Measurements from ENCODE around the gene ZNF580. TPM values are rescaled to one million over a fixed set of nuclear protein-coding genes. Genes with fewer than 3 reads are reported as not detected.

The ZNF580 gene
- 8.2 and 9.0 TPM in 2 replicates for total RNA-seq

GRCh38 chr19:55640577-55641425 lies at the start of gene ZNF580:
TSS of gene ZNF580 (plus strand) at chr19:55641002. CDS start at chr19:55642509, 1,507 bp downstream.

GRCh38 chr19:55599468-55599841 lies 41.3 kb upstream of the ZNF580 start, which contains the start of gene FIZ1:
TSS of gene FIZ1 (minus strand) at chr19:55599517. CDS start at chr19:55597865, 1,652 bp downstream.

GRCh38 chr19:55599842-55600661 lies 40.8 kb upstream of the ZNF580 start, which contains the start of gene ZNF524:
TSS of gene ZNF524 (plus strand) at chr19:55600288. CDS start at chr19:55602113, 1,825 bp downstream.

GRCh38 chr19:55605637-55606470 lies 34.9 kb upstream of the ZNF580 start, which contains the start of gene ZNF865:
TSS of gene ZNF865 (plus strand) at chr19:55605647. CDS start at chr19:55613619, 7,972 bp downstream.

GRCh38 chr19:55624109-55625003 lies 16.4 kb upstream of the ZNF580 start, which contains the start of gene ZNF784:
TSS of gene ZNF784 (minus strand) at chr19:55624566. CDS start at chr19:55624561, 5 bp downstream.

GRCh38 chr19:55643003-55643886 lies 2.4 kb downstream of the ZNF580 start, which contains the start of gene ZNF581:
TSS of gene ZNF581 (plus strand) at chr19:55643649. CDS start at chr19:55644572, 923 bp downstream.

GRCh38 chr19:55647732-55648584 lies 7.2 kb downstream of the ZNF580 start, which contains the start of gene CCDC106:
TSS of gene CCDC106 (plus strand) at chr19:55648212. CDS start at chr19:55649047, 835 bp downstream.

GRCh38 chr19:55654868-55655647 lies 14.3 kb downstream of the ZNF580 start, which contains the start of gene U2AF2:
TSS of gene U2AF2 (plus strand) at chr19:55655035. CDS start at chr19:55655105, 70 bp downstream.

GRCh38 chr19:55674841-55675660 lies 34.2 kb downstream of the ZNF580 start, which contains the start of gene EPN1:
TSS of gene EPN1 (plus strand) at chr19:55675226. CDS start at chr19:55678628, 3,402 bp downstream.

Other genes starting within 250 kb of the ZNF580 start
- 40.5 and 198 TPM in 2 replicates for gene UBE2S, start 233.2 kb upstream of the ZNF580 start, total RNA-seq
- not detected in 2 replicates for gene SHISA7, start 197.7 kb upstream of the ZNF580 start, total RNA-seq
- gene ISOC2, start 179.4 kb upstream of the ZNF580 start, total RNA-seq: 50.8 and 116 TPM in 2 replicates
- gene C19orf85, start 176.3 kb upstream of the ZNF580 start, total RNA-seq: not detected in 2 replicates
- 3.3 and 3.9 TPM in 2 replicates for gene ZNF628, start 164.4 kb upstream of the ZNF580 start, total RNA-seq
- 17.5 and 19.3 TPM in 2 replicates for gene NAT14, start 155.8 kb upstream of the ZNF580 start, total RNA-seq
- 3.1 and 24.2 TPM in 2 replicates for gene SSC5D, start 152.6 kb upstream of the ZNF580 start, total RNA-seq
- gene SBK2, start 103.9 kb upstream of the ZNF580 start, total RNA-seq: not detected in 2 replicates
- gene SBK3, start 95.5 kb upstream of the ZNF580 start, total RNA-seq: not detected in 2 replicates
- gene ZNF579, start 60.2 kb upstream of the ZNF580 start, total RNA-seq: 6.7 and 9.0 TPM in 2 replicates
- gene FIZ1, start 41.5 kb upstream of the ZNF580 start, total RNA-seq: 4.2 and 5.6 TPM in 2 replicates
- gene ZNF524, start 40.7 kb upstream of the ZNF580 start, total RNA-seq: 9.6 and 13.3 TPM in 2 replicates
- gene ZNF865, start 35.4 kb upstream of the ZNF580 start, total RNA-seq: 2.4 and 2.6 TPM in 2 replicates
- gene ZNF784, start 16.4 kb upstream of the ZNF580 start, total RNA-seq: 4.9 and 7.0 TPM in 2 replicates
- gene ZNF581, start 2.6 kb downstream of the ZNF580 start, total RNA-seq: 13.5 and 22.1 TPM in 2 replicates
- 7.7 and 16.6 TPM in 2 replicates for gene CCDC106, start 7.2 kb downstream of the ZNF580 start, total RNA-seq
- gene U2AF2, start 14.0 kb downstream of the ZNF580 start, total RNA-seq: 146 and 147 TPM in 2 replicates
- gene EPN1, start 34.2 kb downstream of the ZNF580 start, total RNA-seq: 87.8 and 104 TPM in 2 replicates
- gene NLRP9, start 97.4 kb downstream of the ZNF580 start, total RNA-seq: not detected in 2 replicates
- gene RFPL4A, start 118.1 kb downstream of the ZNF580 start, total RNA-seq: not detected in 2 replicates
- not detected in 2 replicates for gene RFPL4AL1, start 128.1 kb downstream of the ZNF580 start, total RNA-seq
- gene NLRP11, start 191.0 kb downstream of the ZNF580 start, total RNA-seq: not detected in 2 replicates
- gene NLRP4, start 195.5 kb downstream of the ZNF580 start, total RNA-seq: under 0.01 TPM in 1 of 2 replicates, not detected in the other